Stimulated activated effector memory CD8-positive, alpha-beta T cell treated with anti-CD3 and anti-CD28 coated beads, Interleukin-12 subunit alpha, Interleukin-12 subunit beta, amount 100 ng/mL, for 72 hours (primary cell): ENCODE data around the gene FAAH2.
A peak's percentile ranks its signal among the peaks of the same experiment; 100 is the strongest.
"Not testable (repeated sequence)": the region's sequence is repeated elsewhere in the genome, so short reads cannot be mapped to it uniquely, and the experiment has no call there.

Experiments
- ATAC-seq: fragments of 150-1000 bp; cut with Tn5 transposase; 2 replicates; pipeline ENCODE4 v1.10.0; 2021
- DNase-seq, 2 donors: peaks; one replicate each; pipeline ENCODE4 v3.0.0; 2021 to 2022; ENCODE audit warnings: low spot score in 2 of 2
- H3K27ac Mint-ChIP-seq: one replicate; pipeline ENCODE4 v1.8.0; 2022; ENCODE audit warnings: mild to moderate bottlenecking, mixed read lengths
- H3K36me3 Mint-ChIP-seq: one replicate; pipeline ENCODE4 v1.8.0; 2022; ENCODE audit warnings: mild to moderate bottlenecking, mixed read lengths
- H3K4me1 Mint-ChIP-seq: one replicate; pipeline ENCODE4 v1.8.0; 2022; ENCODE audit warnings: mixed read lengths
- H3K4me3 Mint-ChIP-seq: one replicate; pipeline ENCODE4 v1.8.0; 2022; ENCODE audit warnings: mild to moderate bottlenecking, mixed read lengths
- H3K9me3 Mint-ChIP-seq: one replicate; pipeline ENCODE4 v1.8.0; 2022; ENCODE audit warnings: mixed read lengths

The FAAH2 gene, protein sequence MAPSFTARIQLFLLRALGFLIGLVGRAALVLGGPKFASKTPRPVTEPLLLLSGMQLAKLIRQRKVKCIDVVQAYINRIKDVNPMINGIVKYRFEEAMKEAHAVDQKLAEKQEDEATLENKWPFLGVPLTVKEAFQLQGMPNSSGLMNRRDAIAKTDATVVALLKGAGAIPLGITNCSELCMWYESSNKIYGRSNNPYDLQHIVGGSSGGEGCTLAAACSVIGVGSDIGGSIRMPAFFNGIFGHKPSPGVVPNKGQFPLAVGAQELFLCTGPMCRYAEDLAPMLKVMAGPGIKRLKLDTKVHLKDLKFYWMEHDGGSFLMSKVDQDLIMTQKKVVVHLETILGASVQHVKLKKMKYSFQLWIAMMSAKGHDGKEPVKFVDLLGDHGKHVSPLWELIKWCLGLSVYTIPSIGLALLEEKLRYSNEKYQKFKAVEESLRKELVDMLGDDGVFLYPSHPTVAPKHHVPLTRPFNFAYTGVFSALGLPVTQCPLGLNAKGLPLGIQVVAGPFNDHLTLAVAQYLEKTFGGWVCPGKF

GRCh38 chrX:57286507-57287251, at the start of gene FAAH2:
TSS of gene FAAH2 (plus strand) at chrX:57286706. CDS start at chrX:57286826, 120 bp downstream.
- H3K27ac Mint-ChIP-seq, result peak within 1 kb of the TSS; percentile 81
- peak within 1 kb of the TSS; percentile 74 for H3K4me3 Mint-ChIP-seq
- H3K4me1 Mint-ChIP-seq, result peaks cover 27% of the 10 kb centered on the region
- H3K9me3 Mint-ChIP-seq, result no peaks in the 10 kb centered on the region
- DNase-seq, result peak; percentile 2 to 51
- H3K36me3 Mint-ChIP-seq, result no peaks in the 10 kb centered on the region
- ATAC-seq, result peak; percentile 86

GRCh38 chrX:57241967-57242366, 44.5 kb upstream of the FAAH2 start:
- H3K4me3 Mint-ChIP-seq, result no peak overlapping the region
- peaks cover 11% of the 10 kb centered on the region for H3K9me3 Mint-ChIP-seq
- no peak for DNase-seq
- ATAC-seq, result no peak
- H3K27ac Mint-ChIP-seq, result no peak overlapping the region
- no peaks in the 10 kb centered on the region for H3K4me1 Mint-ChIP-seq
- H3K36me3 Mint-ChIP-seq, result no peaks in the 10 kb centered on the region

DNA sequence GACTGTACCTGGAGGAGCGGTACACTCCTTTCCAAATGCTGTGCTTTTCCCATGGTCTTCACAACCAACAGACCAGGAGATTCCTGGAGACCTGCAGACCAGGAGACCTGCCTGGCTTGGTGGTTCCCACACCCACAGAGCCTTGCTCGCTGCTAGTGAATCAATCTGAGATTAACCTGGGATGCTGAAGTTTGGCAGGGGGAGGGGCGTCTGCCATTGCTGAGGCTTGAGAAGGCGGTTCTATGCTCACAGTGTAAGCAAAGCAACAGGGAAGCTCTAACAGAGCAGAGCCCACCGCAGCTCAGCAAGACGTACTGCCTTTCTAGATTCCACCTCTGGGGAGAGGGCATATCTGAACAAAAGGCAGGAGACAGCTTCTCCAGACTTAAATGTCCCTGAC, 34.5 kb upstream of the FAAH2 start:
- Mint-ChIP-seq H3K27ac (no peak overlapping the region), H3K4me1 (no peaks in the 10 kb centered on the region), H3K4me3 (no peak overlapping the region), H3K9me3 (peaks cover 15% of the 10 kb centered on the region), H3K36me3 (no peaks in the 10 kb centered on the region)
- ATAC-seq, result no peak
- no peak for DNase-seq

GRCh38 chrX:57265126-57265525, 21.4 kb upstream of the FAAH2 start:
- DNase-seq, result no peak
- no peak overlapping the region for H3K4me3 Mint-ChIP-seq
- no peak for ATAC-seq
- no peaks in the 10 kb centered on the region for H3K36me3 Mint-ChIP-seq
- H3K9me3 Mint-ChIP-seq, result peaks cover 8% of the 10 kb centered on the region
- no peak overlapping the region for H3K27ac Mint-ChIP-seq
- no peaks in the 10 kb centered on the region for H3K4me1 Mint-ChIP-seq

DNA sequence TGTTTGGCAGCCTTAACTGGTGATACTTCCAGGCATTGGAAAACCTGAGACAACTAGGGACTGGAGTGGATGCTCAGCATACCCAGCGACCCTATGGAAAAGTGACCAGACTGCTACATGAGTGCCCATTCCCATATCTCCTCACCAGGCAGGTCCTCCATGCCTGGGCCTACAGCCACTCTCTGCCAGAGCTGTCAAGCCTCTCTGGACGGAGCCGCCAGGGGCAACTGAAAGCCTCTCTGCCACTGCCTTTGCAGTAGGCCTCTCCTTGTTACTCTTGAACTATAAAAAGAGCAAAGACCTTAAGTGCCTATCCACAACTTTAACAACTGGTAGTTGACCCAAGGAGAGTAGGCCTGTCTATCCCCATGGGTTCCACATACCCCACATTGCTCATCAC, 20.2 kb upstream of the FAAH2 start:
- H3K4me3 Mint-ChIP-seq, result no peak overlapping the region
- peaks cover 8% of the 10 kb centered on the region for H3K9me3 Mint-ChIP-seq
- no peaks in the 10 kb centered on the region for H3K4me1 Mint-ChIP-seq
- H3K27ac Mint-ChIP-seq, result no peak overlapping the region
- DNase-seq (no peak), ATAC-seq (no peak)
- no peaks in the 10 kb centered on the region for H3K36me3 Mint-ChIP-seq

- ATAC-seq, result no peak
- H3K27ac Mint-ChIP-seq, result no peak overlapping the region
These were observed 19.6 kb upstream of the FAAH2 start for GRCh38 chrX:57266871-57267270.

GRCh38 chrX:57267308-57267707, 19.2 kb upstream of the FAAH2 start:
- ATAC-seq (no peak), DNase-seq (no peak)
- Mint-ChIP-seq H3K4me1 (no peaks in the 10 kb centered on the region), H3K36me3 (no peaks in the 10 kb centered on the region), H3K4me3 (no peak overlapping the region), H3K9me3 (peaks cover 8% of the 10 kb centered on the region), H3K27ac (no peak overlapping the region)

More at GRCh38 chrX:57266871-57267270, 19.6 kb upstream of the FAAH2 start:
- no peak for DNase-seq
- Mint-ChIP-seq H3K9me3 (peaks cover 8% of the 10 kb centered on the region), H3K4me1 (no peaks in the 10 kb centered on the region), H3K36me3 (no peaks in the 10 kb centered on the region), H3K4me3 (no peak overlapping the region)

DNA sequence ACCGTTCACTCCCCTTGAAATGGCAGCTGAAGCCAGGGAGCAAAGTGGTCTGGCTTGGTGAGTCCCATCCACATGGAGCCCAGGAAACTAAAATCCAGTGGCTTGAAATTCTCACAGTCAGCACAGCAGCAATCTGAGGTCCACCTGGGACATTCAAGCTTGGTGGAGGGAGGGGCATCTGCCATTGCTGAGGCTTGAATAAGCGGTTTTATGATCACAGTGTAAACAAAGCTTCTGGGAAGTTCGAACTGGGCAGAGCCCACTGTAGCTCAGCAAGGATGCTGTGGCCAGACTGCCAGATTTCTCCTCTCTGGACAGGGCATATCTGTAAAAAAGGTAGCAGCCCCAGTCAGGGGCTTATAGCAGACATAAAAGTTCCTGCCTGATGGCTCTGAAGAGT, 15.5 kb upstream of the FAAH2 start:
- no peak for ATAC-seq

DNA sequence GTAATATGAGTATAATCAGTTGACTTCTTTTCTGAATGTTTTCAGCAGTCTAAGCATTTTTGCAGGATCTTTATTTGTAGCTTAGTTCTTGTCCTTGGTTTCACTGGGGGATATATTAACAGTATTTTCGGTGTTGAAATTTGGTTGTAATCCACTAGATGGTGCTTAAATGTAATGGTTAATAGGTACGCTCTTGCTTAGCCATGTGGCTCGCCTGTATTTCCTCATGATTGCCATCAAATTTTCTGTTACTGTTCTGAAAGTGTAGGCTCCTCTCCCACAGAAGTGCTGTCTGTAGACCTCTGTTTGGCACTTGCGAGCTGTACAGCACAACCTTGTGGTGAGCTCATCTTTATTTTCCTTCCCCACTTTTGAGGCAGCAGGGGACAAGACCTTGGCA, 3.9 kb upstream of the FAAH2 start:
- H3K36me3 Mint-ChIP-seq, result no peaks in the 10 kb centered on the region
- ATAC-seq (no peak), DNase-seq (no peak)
- H3K4me3 Mint-ChIP-seq, result no peak overlapping the region
- H3K4me1 Mint-ChIP-seq, result peaks cover 27% of the 10 kb centered on the region
- H3K9me3 Mint-ChIP-seq, result no peaks in the 10 kb centered on the region
- H3K27ac Mint-ChIP-seq, result peak overlapping the region; percentile 50

More for the DNA sequence above, 15.5 kb upstream of the FAAH2 start:
- Mint-ChIP-seq H3K4me3 (no peak overlapping the region), H3K27ac (no peak overlapping the region), H3K36me3 (no peaks in the 10 kb centered on the region), H3K4me1 (no peaks in the 10 kb centered on the region), H3K9me3 (peaks cover 8% of the 10 kb centered on the region)
- DNase-seq, result no peak

GRCh38 chrX:57285001-57285400, 1.5 kb upstream of the FAAH2 start:
- Mint-ChIP-seq H3K4me3 (no peak overlapping the region), H3K36me3 (no peaks in the 10 kb centered on the region), H3K27ac (peak overlapping the region; percentile 11), H3K4me1 (peaks cover 27% of the 10 kb centered on the region), H3K9me3 (no peaks in the 10 kb centered on the region)
- ATAC-seq, result no peak
- no peak for DNase-seq

DNA sequence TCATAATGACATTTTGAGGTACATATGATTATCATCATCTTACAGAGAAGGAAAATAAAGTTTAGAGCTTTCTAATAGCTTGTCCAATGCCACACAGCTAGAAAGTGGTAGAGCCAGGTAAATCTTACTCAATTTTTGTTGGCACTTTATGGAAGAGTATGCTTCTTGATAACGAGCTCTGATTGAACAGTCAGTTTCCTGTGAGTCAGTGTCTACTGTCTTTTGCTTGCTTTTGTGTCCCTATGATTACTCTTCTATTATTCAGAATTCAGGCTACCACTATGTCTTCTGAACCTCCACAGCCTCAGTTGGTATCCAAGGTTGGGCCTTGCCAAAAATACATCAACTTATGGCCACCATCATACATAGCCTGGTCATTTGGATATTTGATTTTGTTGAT, 2.6 kb downstream of the FAAH2 start:
- H3K4me1 Mint-ChIP-seq, result peaks cover 18% of the 10 kb centered on the region
- H3K27ac Mint-ChIP-seq, result no peak overlapping the region
- ATAC-seq, result peak; percentile 40
- no peaks in the 10 kb centered on the region for H3K9me3 Mint-ChIP-seq
- H3K4me3 Mint-ChIP-seq, result peak overlapping the region; percentile 9
- H3K36me3 Mint-ChIP-seq, result peaks cover 5% of the 10 kb centered on the region
- DNase-seq, result no peak

GRCh38 chrX:57294961-57295360, 8.5 kb downstream of the FAAH2 start:
- DNase-seq, result no peak
- Mint-ChIP-seq H3K36me3 (peaks cover 5% of the 10 kb centered on the region), H3K4me1 (peaks cover 5% of the 10 kb centered on the region), H3K9me3 (no peaks in the 10 kb centered on the region), H3K27ac (no peak overlapping the region), H3K4me3 (no peak overlapping the region)
- ATAC-seq, result no peak

DNA sequence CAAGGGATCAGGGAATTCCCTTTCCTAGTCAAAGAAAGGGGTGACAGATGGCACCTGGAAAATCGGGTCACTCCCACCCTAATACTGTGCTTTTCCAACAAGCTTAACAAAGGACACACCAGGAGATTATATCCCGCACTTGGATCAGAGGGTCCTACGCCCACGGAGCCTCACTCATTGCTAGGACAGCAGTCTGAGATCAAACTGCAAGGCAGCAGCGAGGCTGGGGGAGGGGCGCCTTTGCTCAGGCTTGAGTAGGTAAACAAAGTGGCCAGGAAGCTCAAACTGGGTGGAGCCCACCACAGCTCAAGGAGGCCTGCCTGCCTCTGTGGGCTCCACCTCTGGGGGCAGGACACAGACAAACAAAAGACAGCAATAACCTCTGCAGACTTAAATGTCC, 9.2 kb downstream of the FAAH2 start:
- ATAC-seq, H3K27ac Mint-ChIP-seq, H3K4me3 Mint-ChIP-seq, H3K4me1 Mint-ChIP-seq, DNase-seq, H3K36me3 Mint-ChIP-seq, H3K9me3 Mint-ChIP-seq: not testable (repeated sequence)

GRCh38 chrX:57313583-57314215, 27.2 kb downstream of the FAAH2 start:
- DNase-seq (no peak), ATAC-seq (no peak)
- Mint-ChIP-seq H3K9me3 (peaks cover 13% of the 10 kb centered on the region), H3K27ac (no peak overlapping the region), H3K4me3 (no peak overlapping the region), H3K36me3 (peaks cover 15% of the 10 kb centered on the region), H3K4me1 (no peaks in the 10 kb centered on the region)

- Mint-ChIP-seq H3K4me3 (no peak overlapping the region), H3K4me1 (no peaks in the 10 kb centered on the region), H3K9me3 (peaks cover 4% of the 10 kb centered on the region), H3K27ac (no peak overlapping the region), H3K36me3 (no peaks in the 10 kb centered on the region)
- DNase-seq (no peak), ATAC-seq (no peak)
These were observed 42.5 kb downstream of the FAAH2 start for GRCh38 chrX:57329008-57329407.
